ENCODE results near the gene GPR55. TPM values are rescaled to one million over a fixed set of nuclear protein-coding genes. Genes with fewer than 3 reads are reported as not detected.

GPR55 gene
- total and polyA plus RNA-seq, 2 of the 8 experiments (the other 6 are each of a cell fraction or from before 2014, with no cell fraction given): not detected

DNA sequence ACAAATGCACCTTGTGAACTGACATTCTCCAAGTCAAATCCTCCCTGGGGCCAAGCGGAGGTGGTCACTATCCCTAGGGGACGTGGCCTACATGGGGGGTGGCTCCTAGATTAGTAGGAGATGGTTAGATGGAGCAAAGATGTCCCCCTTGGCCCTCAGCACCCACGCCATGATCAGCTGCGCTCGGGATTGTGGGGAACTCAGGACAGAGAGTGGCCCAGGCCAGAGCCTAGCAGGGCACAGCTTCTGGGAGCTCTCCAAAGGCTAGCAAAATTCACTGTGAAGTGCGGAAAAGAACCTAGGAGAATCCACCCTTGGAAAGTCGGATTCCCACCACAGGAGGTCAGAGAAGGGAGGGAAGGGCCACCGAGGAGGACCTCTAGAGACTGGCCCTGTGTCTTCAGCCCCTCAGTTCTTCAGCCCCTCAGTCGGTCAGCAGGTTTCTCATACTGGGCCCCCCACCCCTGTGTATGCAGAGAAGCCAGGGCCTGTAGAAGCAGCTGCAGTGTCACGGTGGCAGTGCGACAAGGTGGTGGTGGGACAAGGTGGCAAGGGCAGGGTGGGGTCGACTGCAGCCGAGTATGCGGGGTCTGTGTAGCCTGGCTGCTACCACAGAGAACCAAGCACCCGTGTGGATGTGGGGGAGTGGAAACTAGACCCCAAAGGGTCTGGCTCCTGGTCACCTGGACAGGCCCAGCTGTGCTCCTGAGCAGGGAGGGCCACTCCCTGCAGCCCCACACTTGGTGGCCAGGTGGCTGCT is 18.4 kb downstream of the GPR55 start (continued):
- TF ChIP-seq NANOG (IDR thresholded peaks at IDR 0.05; ENCODE audit: insufficient read depth, low read depth, low read length, poor library complexity, severe bottlenecking) (no peak), KDM5A (IDR thresholded peaks at IDR 0.05; ENCODE audit: low read length) (no peak), TAF1 (IDR thresholded peaks at IDR 0.05; ENCODE audit: low read depth, low read length) (no peak), POU5F1 (IDR thresholded peaks at IDR 0.05; ENCODE audit: low read depth, low read length) (no peak), CHD1 (IDR thresholded peaks at IDR 0.05; ENCODE audit: low read depth, low read length) (no peak), SUZ12 (IDR thresholded peaks at IDR 0.05; ENCODE audit: low read length) (no peak), GTF2F1 (IDR thresholded peaks at IDR 0.05; ENCODE audit: borderline replicate concordance, low read depth, low read length) (no peak), EGR1 (IDR thresholded peaks at IDR 0.05; ENCODE audit: borderline replicate concordance, low read depth, low read length) (no peak)
- TF ChIP-seq, protein P1, sequence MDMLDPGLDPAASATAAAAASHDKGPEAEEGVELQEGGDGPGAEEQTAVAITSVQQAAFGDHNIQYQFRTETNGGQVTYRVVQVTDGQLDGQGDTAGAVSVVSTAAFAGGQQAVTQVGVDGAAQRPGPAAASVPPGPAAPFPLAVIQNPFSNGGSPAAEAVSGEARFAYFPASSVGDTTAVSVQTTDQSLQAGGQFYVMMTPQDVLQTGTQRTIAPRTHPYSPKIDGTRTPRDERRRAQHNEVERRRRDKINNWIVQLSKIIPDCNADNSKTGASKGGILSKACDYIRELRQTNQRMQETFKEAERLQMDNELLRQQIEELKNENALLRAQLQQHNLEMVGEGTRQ (IDR thresholded peaks at IDR 0.05; ENCODE audit: low read length): no peak

Measured in H1 (cell line).